H1 (cell line): ENCODE measurements around the gene PARS2. TPM values are rescaled to one million over a fixed set of nuclear protein-coding genes. Genes with fewer than 3 reads are reported as not detected.

ENCODE experiments used
- CTCF ChIA-PET: fragments of 300-600 bp; sonication (Branson Sonifier 250); formaldehyde crosslinking; loops from one replicate; lab custom pipeline; 2021; ENCODE audit not compliant: partially characterized antibody; lab: Charles Lee
- POLR2A ChIA-PET: fragments of 300-600 bp; sonication (Branson Sonifier 250); formaldehyde crosslinking; loops from one replicate; lab custom pipeline; 2021; ENCODE audit warnings: inconsistent platforms; ENCODE audit not compliant: partially characterized antibody; lab: Charles Lee
- DNase-seq, 2 experiments: peaks; one replicate each; pipeline versions ENCODE4 v3.0.0 to v3.0.0-alpha.2; 2010 to 2022; ENCODE audit warnings: low spot score in 2 of 2, low read depth in 1 of 2, mixed read lengths in 1 of 2
- FAIRE-seq: peaks from 2 replicates; lab custom pipeline; 2011; peaks lifted over from hg19 to GRCh38; lab: Jason Lieb, UNC
- H2AFZ ChIP-seq: 2 replicates; pipeline ENCODE4 v1.8.1; 2012; ENCODE audit warnings: low read length, inconsistent platforms
- H2AK5ac ChIP-seq: 2 replicates; pipeline ENCODE4 v1.6.1; 2013; ENCODE audit warnings: low read depth, low read length
- H2BK120ac ChIP-seq: replicated peaks from 2 replicates; pipeline ENCODE3; 2013; ENCODE audit warnings: low read depth, low read length, inconsistent platforms
- H2BK12ac ChIP-seq: 2 replicates; pipeline ENCODE4 v1.6.1; 2013; ENCODE audit warnings: low read depth, low read length
- H2BK15ac ChIP-seq: 2 replicates; pipeline ENCODE4 v1.6.1; 2013; ENCODE audit warnings: low read length
- H2BK20ac ChIP-seq: 2 replicates; pipeline ENCODE4 v1.6.1; 2013; ENCODE audit warnings: low read length
- H2BK5ac ChIP-seq: 2 replicates; pipeline ENCODE4 v1.6.1; 2013; ENCODE audit warnings: low read depth, low read length
- H3K14ac ChIP-seq: 2 replicates; pipeline ENCODE4 v1.6.1; 2013; ENCODE audit warnings: inconsistent platforms; ENCODE audit not compliant: insufficient read length
- H3K18ac ChIP-seq: 2 replicates; pipeline ENCODE4 v1.6.1; 2013; ENCODE audit warnings: low read length; ENCODE audit errors: extremely low read depth
- H3K23ac ChIP-seq: 2 replicates; pipeline ENCODE4 v1.6.1; 2013; ENCODE audit warnings: inconsistent platforms; ENCODE audit not compliant: insufficient read length
- H3K23me2 ChIP-seq: 2 replicates; pipeline ENCODE4 v1.6.1; 2013; ENCODE audit warnings: low read depth, low read length
- H3K27ac ChIP-seq: 2 replicates; pipeline ENCODE4 v1.6.1; 2011; ENCODE audit warnings: low read depth, low read length, inconsistent platforms
- H3K27me3 ChIP-seq, 4 experiments: replicated peaks in 1 of 4; 1 replicate in 1 of 4; 2 replicates in 3 of 4; pipeline versions ENCODE4 v1.6.1 to v1.8.1; 2011 to 2013; ENCODE audit warnings: low read length in 3 of 4, mild to moderate bottlenecking in 3 of 4, inconsistent platforms in 2 of 4, mixed read lengths in 2 of 4, moderate library complexity in 1 of 4; ENCODE audit not compliant: control insufficient read depth in 3 of 4, insufficient read depth in 3 of 4; ENCODE audit errors: extremely low read depth in 1 of 4
- H3K36me3 ChIP-seq, 4 experiments: 2 replicates each; pipeline versions ENCODE4 v1.6.1 to v1.8.1; 2011 to 2013; ENCODE audit warnings: mild to moderate bottlenecking in 4 of 4, low read length in 3 of 4, moderate library complexity in 2 of 4, control low read depth in 1 of 4, inconsistent platforms in 1 of 4; ENCODE audit not compliant: insufficient read depth in 4 of 4, control insufficient read depth in 2 of 4
- H3K4ac ChIP-seq: replicated peaks from 2 replicates; pipeline ENCODE3; 2013; ENCODE audit warnings: low read length, low read depth, mixed read lengths, inconsistent platforms; ENCODE audit not compliant: insufficient read length
- H3K4me1 ChIP-seq, 4 experiments: replicated peaks in 1 of 4; 1 replicate in 1 of 4; 2 replicates in 3 of 4; pipeline versions ENCODE4 v1.6.1 to v1.8.1; 2011 to 2013; ENCODE audit warnings: low read length in 3 of 4, inconsistent platforms in 2 of 4, mixed read lengths in 1 of 4; ENCODE audit not compliant: insufficient read depth in 4 of 4, control insufficient read depth in 3 of 4
- H3K4me2 ChIP-seq, 2 experiments: 2 replicates each; pipeline versions ENCODE4 v1.6.1 to v1.8.1; 2011 to 2013; ENCODE audit warnings: low read depth in 2 of 2, low read length in 2 of 2, control low read depth in 1 of 2, inconsistent platforms in 1 of 2, mild to moderate bottlenecking in 1 of 2; ENCODE audit not compliant: insufficient read depth in 1 of 2
- H3K4me3 ChIP-seq, 4 experiments: fragments of 200-600, 300-600 bp in 1 of 4; sonication (generic), shearing (Covaris generic), sonication (Bioruptor Twin) in 1 of 4; 2 replicates each; pipeline versions ENCODE4 v1.5.1 to v1.8.1; 2011 to 2016; ENCODE audit warnings: low read length in 4 of 4, low read depth in 3 of 4, control low read depth in 2 of 4, inconsistent platforms in 2 of 4, mild to moderate bottlenecking in 2 of 4, mixed read lengths in 1 of 4, moderate library complexity in 1 of 4; ENCODE audit not compliant: insufficient read depth in 2 of 4; ENCODE audit errors: extremely low read depth in 1 of 4
- H3K56ac ChIP-seq: replicated peaks from 2 replicates; pipeline ENCODE3; 2013; ENCODE audit warnings: low read depth, mild to moderate bottlenecking, mixed read lengths, low read length, inconsistent platforms; ENCODE audit not compliant: insufficient read length
- H3K79me1 ChIP-seq: 2 replicates; pipeline ENCODE4 v1.6.1; 2013; ENCODE audit warnings: low read depth, low read length, control low read depth
- H3K79me2 ChIP-seq, 2 experiments: 2 replicates each; pipeline versions ENCODE4 v1.6.1 to v1.8.1; 2012 to 2013; ENCODE audit warnings: low read length in 2 of 2, mild to moderate bottlenecking in 2 of 2, inconsistent platforms in 1 of 2; ENCODE audit not compliant: insufficient read depth in 2 of 2, control insufficient read depth in 1 of 2
- H3K9ac ChIP-seq, 4 experiments: replicated peaks in 1 of 4; 1 replicate in 1 of 4; 2 replicates in 3 of 4; pipeline versions ENCODE4 v1.6.1 to v1.8.1; 2011 to 2013; ENCODE audit warnings: low read depth in 3 of 4, low read length in 3 of 4, control low read depth in 2 of 4, mild to moderate bottlenecking in 2 of 4, moderate library complexity in 2 of 4, inconsistent platforms in 1 of 4; ENCODE audit errors: extremely low read depth in 1 of 4
- H3K9me3 ChIP-seq, 2 experiments: 2 replicates each; pipeline versions ENCODE4 v1.6.1 to v1.8.1; 2012 to 2013; ENCODE audit warnings: mild to moderate bottlenecking in 2 of 2, moderate library complexity in 2 of 2, control low read depth in 1 of 2, inconsistent platforms in 1 of 2, low read depth in 1 of 2, low read length in 1 of 2, mixed read lengths in 1 of 2; ENCODE audit not compliant: insufficient read depth in 2 of 2
- H4K20me1 ChIP-seq, 2 experiments: replicated peaks in 1 of 2; 2 replicates each; pipeline versions ENCODE3 to v1.8.1; 2011 to 2013; ENCODE audit warnings: inconsistent platforms in 2 of 2, low read length in 2 of 2, mild to moderate bottlenecking in 1 of 2; ENCODE audit not compliant: insufficient read depth in 2 of 2, control insufficient read depth in 1 of 2
- H4K5ac ChIP-seq: 2 replicates; pipeline ENCODE4 v1.6.1; 2013; ENCODE audit warnings: low read length, low read depth, mixed read lengths, inconsistent platforms; ENCODE audit not compliant: insufficient read length
- H4K8ac ChIP-seq: 2 replicates; pipeline ENCODE4 v1.8.0; 2013; ENCODE audit warnings: mild to moderate bottlenecking, moderate library complexity, low read length, inconsistent platforms; ENCODE audit not compliant: insufficient read depth; ENCODE audit errors: extremely low read depth
- H4K91ac ChIP-seq: replicated peaks from 2 replicates; pipeline ENCODE3; 2013; ENCODE audit warnings: low read length, mixed read lengths, inconsistent platforms; ENCODE audit not compliant: insufficient read length
- KDM5A ChIP-seq: fragments of 200-600 bp; IDR thresholded peaks from 2 replicates; pipeline ENCODE4 v1.7.1; 2012; ENCODE audit warnings: mild to moderate bottlenecking, low read length, inconsistent platforms, mixed read lengths
- POLR2AphosphoS5 ChIP-seq: IDR thresholded peaks from 2 replicates; pipeline ENCODE4 v1.6.1; 2011; ENCODE audit warnings: low read depth, low read length
- WGBS, 2 experiments: shearing (Covaris generic) in 1 of 2; methylation state at CpG; one replicate each; pipeline versions ENCODE4 v1.1.6 to v1.1.7; 2013 to 2015; ENCODE audit warnings: low lambda C conversion rate in 2 of 2, mixed read lengths in 2 of 2, inconsistent platforms in 1 of 2, low coverage in 1 of 2, missing lambda C conversion rate in 1 of 2; ENCODE audit not compliant: insufficient replicate concordance in 2 of 2, insufficient coverage in 1 of 2, insufficient read length in 1 of 2; ENCODE audit errors: extremely low coverage in 1 of 2, missing lambda C conversion rate in 1 of 2; 5-methylcytosine and 5-hydroxymethylcytosine counted together
- polyA plus RNA-seq, 7 experiments: library from polyadenylated mRNA; depleted of rRNA in 3 of 7; stranded (reverse) in 5 of 7; unstranded in 2 of 7; fragments of >200 nt in 5 of 7; fragments of 200-250 nt in 2 of 7; gene quantifications; 1 replicate in 5 of 7; 2 replicates in 1 of 7; 4 replicates in 1 of 7; pipeline versions ENCODE4 v1.2.1 to v1.2.3, GENCODE V29; 2011 to 2013; ENCODE audit warnings: missing spikeins in 2 of 7, mixed read lengths in 2 of 7
- total RNA-seq: library from RNA; stranded (reverse); fragmentation: NEBNext Ultra II Directional; extraction: Animal tissue kit (Norgen Biotek cat#: 25700); gene quantifications from 2 replicates; pipeline ENCODE4 v1.2.1, GENCODE V29; 2021

The PARS2 gene
- total and polyA plus RNA-seq, 2 of the 8 experiments (the other 6 are each of a cell fraction or from before 2014, with no cell fraction given): 8.9 to 10.0 TPM

DNA sequence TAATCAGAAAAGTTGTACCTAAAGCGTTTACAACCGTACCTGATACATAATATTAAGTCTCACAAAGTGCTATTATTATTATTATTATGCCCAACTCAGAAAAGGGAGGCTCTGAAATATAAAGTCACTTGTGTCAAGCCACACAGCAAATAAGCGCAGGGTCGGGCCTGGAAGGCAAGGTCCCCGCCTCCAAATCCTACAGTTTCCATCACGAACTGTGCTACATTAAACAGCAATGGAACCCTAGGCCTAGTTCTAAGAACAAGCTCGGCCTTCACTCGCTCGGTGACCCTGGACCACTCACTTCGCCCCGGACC lies 549 bp downstream of the PARS2 start:
- H3K18ac ChIP-seq: peak overlapping the region; percentile 72; the same call in 1 of the 2 replicates
- peak overlapping the region in 3 of 4 experiments; percentile 87 to 89 (median 89); a peak in 6 of 7 replicates for H3K9ac ChIP-seq
- H3K27ac ChIP-seq: peak overlapping the region; percentile 70
- peaks cover 0 to 15% of the 10 kb centered on the region in 2 experiments; a peak in 2 of 4 replicates for H3K79me2 ChIP-seq
- peaks cover 7% of the 10 kb centered on the region; the same call in 1 of the 2 replicates for H3K23me2 ChIP-seq
- peak overlapping the region; percentile 51 for H4K5ac ChIP-seq
- peaks cover 0 to 1% of the 10 kb centered on the region in 2 experiments for H4K20me1 ChIP-seq
- no peak overlapping the region for H3K23ac ChIP-seq
- H3K79me1 ChIP-seq: peaks cover 4% of the 10 kb centered on the region; the same call in 1 of the 2 replicates
- H2BK12ac ChIP-seq: no peak overlapping the region
- no peak overlapping the region for H2BK20ac ChIP-seq
- peak overlapping the region; percentile 62 for H3K56ac ChIP-seq
- no peaks in the 10 kb centered on the region for H3K36me3 ChIP-seq
- H4K8ac ChIP-seq: peak overlapping the region; percentile 84; the same call in 1 of the 2 replicates
- ChIA-PET CTCF (interaction anchor here (0.6 to 1.8 kb wide), 2 partner anchors 27 to 28 kb away, joined by 3 to 10 read pairs; no protein-coding TSS in a partner anchor), POLR2A (interaction anchor here (0.9 to 1.7 kb wide), 5 partner anchors 8 to 50 kb away, joined by 3 to 5 read pairs (median 4); no protein-coding TSS in a partner anchor)
- no peaks in the 10 kb centered on the region for H3K9me3 ChIP-seq
- no peak overlapping the region for H4K91ac ChIP-seq
- H3K27me3 ChIP-seq: no peaks in the 10 kb centered on the region
- no peak overlapping the region for H2AK5ac ChIP-seq
- no peak overlapping the region for H2BK120ac ChIP-seq
- H3K4ac ChIP-seq: no peak overlapping the region
- H3K4me2 ChIP-seq: peak overlapping the region; percentile 74 to 75
- 9% methylated on average over 11 of the region's 11 CpGs; no CpG with 5 or more reads in 1 of the 2 experiments for WGBS, 2 experiments
- no peak for DNase-seq
- no peak overlapping the region for H3K14ac ChIP-seq
- no peak for FAIRE-seq
- peak overlapping the region; percentile 71 to 93 (median 84) for H3K4me3 ChIP-seq
- H2AFZ ChIP-seq: peak overlapping the region; percentile 23; the same call in 1 of the 2 replicates
- H2BK5ac ChIP-seq: peak overlapping the region; percentile 93
- H2BK15ac ChIP-seq: no peak overlapping the region
- no peaks in the 10 kb centered on the region; a peak in 2 of 7 replicates for H3K4me1 ChIP-seq
- TF ChIP-seq POLR2AphosphoS5 (no peak), KDM5A (0 out of 2 replicates have a peak, but pooled peaks have one; percentile 27)
